ENCODE measurements around the gene TTC3.

TTC3 gene

DNA sequence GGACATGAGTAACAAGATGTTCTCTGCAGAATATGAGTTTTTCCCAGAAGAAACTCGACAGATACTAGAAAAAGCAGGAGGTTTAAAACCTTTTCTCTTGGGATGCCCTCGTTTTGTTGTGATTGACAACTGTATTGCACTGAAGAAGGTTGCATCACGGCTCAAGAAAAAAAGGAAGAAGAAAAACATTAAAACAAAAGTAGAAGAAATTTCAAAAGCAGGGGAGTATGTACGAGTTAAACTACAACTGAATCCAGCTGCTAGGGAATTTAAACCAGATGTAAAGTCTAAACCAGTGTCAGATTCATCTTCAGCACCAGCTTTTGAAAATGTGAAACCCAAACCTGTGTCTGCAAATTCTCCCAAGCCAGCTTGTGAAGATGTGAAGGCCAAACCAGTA is 92.5 kb downstream of the TTC3 start:
- no peak overlapping the region for H3K4me3 ChIP-seq (ENCODE audit: control insufficient read depth, low read depth, low read length)
- peak; percentile 13 for DNase-seq (ENCODE audit: low read depth)
- TF ChIP-seq CTCF (IDR thresholded peaks at IDR 0.05; ENCODE audit: control insufficient read depth, insufficient read depth, low read depth, low read length, missing control alignments): no peak

DNA sequence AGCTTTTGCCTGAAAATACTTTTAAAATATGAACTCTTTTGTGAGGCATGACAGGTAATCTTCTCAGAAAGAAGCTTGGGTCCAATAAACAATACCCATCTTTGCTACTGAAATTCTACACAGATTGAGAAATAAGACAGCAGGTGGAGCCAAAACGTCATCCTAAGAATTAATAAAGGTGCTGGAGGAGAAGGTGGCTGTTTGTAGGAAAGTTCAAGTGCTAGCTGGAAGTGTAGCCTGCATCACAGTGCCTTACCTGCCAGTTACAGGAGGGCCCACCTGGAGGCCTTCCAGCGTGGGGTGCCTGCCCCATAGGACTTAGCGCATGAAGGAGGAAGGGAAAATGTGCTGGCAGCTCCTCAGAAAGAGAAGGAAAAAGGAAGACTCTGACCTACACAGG is 93.7 kb downstream of the TTC3 start:
- DNase-seq (ENCODE audit: low read depth): no peak
- H3K4me3 ChIP-seq (ENCODE audit: control insufficient read depth, low read depth, low read length): no peak overlapping the region
- TF ChIP-seq CTCF (IDR thresholded peaks at IDR 0.05; ENCODE audit: control insufficient read depth, insufficient read depth, low read depth, low read length, missing control alignments): no peak

GRCh38 chr21:37168666-37169065 is 95.6 kb downstream of the TTC3 start:
- no peak for TF ChIP-seq CTCF (IDR thresholded peaks at IDR 0.05; ENCODE audit: control insufficient read depth, insufficient read depth, low read depth, low read length, missing control alignments)
- no peak overlapping the region for H3K4me3 ChIP-seq (ENCODE audit: control insufficient read depth, low read depth, low read length)
- no peak for DNase-seq (ENCODE audit: low read depth)

DNA sequence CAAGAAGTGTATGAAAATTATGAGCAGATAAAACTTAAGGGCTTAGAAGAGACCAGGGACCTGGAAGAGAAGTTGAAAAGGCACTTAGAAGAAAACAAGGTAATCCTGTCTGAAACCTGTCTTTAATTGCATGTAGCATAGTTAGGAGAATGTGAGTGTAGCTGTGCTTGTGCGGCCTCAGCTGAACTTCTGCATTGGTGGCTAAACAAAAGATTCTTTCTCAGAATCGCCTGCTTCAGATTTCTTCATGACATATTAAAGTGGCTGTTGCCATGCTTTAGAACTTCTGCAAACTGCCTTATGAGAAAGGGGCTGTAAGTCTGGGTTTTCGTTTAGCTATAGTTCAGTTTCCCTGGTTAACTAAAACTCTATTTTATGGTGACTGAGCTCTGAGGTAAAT is 99.6 kb downstream of the TTC3 start:
- no peak overlapping the region for H3K4me3 ChIP-seq (ENCODE audit: control insufficient read depth, low read depth, low read length)
- no peak for TF ChIP-seq CTCF (IDR thresholded peaks at IDR 0.05; ENCODE audit: control insufficient read depth, insufficient read depth, low read depth, low read length, missing control alignments)
- no peak for DNase-seq (ENCODE audit: low read depth)

GRCh38 chr21:37176716-37177115 is 103.7 kb downstream of the TTC3 start:
- TF ChIP-seq CTCF (IDR thresholded peaks at IDR 0.05; ENCODE audit: control insufficient read depth, insufficient read depth, low read depth, low read length, missing control alignments): no peak
- DNase-seq (ENCODE audit: low read depth): no peak
- H3K4me3 ChIP-seq (ENCODE audit: control insufficient read depth, low read depth, low read length): no peak overlapping the region

GRCh38 chr21:37181059-37181458 is 108.0 kb downstream of the TTC3 start:
- no peak overlapping the region for H3K4me3 ChIP-seq (ENCODE audit: control insufficient read depth, low read depth, low read length)
- no peak for DNase-seq (ENCODE audit: low read depth)
- TF ChIP-seq CTCF (IDR thresholded peaks at IDR 0.05; ENCODE audit: control insufficient read depth, insufficient read depth, low read depth, low read length, missing control alignments): no peak

GRCh38 chr21:37182222-37182621 is 109.2 kb downstream of the TTC3 start:
- no peak overlapping the region for H3K4me3 ChIP-seq (ENCODE audit: control insufficient read depth, low read depth, low read length)
- no peak for TF ChIP-seq CTCF (IDR thresholded peaks at IDR 0.05; ENCODE audit: control insufficient read depth, insufficient read depth, low read depth, low read length, missing control alignments)
- DNase-seq (ENCODE audit: low read depth): no peak
